NB4 (cell line): ENCODE data around the gene IQCN.
"Not testable (repeated sequence)": the region's sequence is repeated elsewhere in the genome, so short reads cannot be mapped to it uniquely, and the experiment has no call there.

Experiments
- DNase-seq: peaks from one replicate; pipeline ENCODE4 v3.0.0; 2010; ENCODE audit warnings: low read depth
- H3K4me3 ChIP-seq: one replicate; pipeline ENCODE4 v1.5.1; 2011; ENCODE audit warnings: mild to moderate bottlenecking, low read depth, low read length, moderate library complexity
- CTCF ChIP-seq: IDR thresholded peaks from one replicate; pipeline ENCODE4 v1.5.1; 2012; ENCODE audit warnings: low read depth, low read length
- MAX ChIP-seq: IDR thresholded peaks from 2 replicates; pipeline ENCODE4 v1.6.1; 2011; ENCODE audit warnings: low read depth, low read length
- MYC ChIP-seq: IDR thresholded peaks from 2 replicates; pipeline ENCODE4 v1.6.1; 2011; ENCODE audit warnings: low read depth, low read length
- POLR2A ChIP-seq: IDR thresholded peaks from 2 replicates; pipeline ENCODE4 v1.6.1; 2011; ENCODE audit warnings: mild to moderate bottlenecking; ENCODE audit not compliant: insufficient read length; ENCODE audit errors: extremely low read depth

The IQCN gene

GRCh38 chr19:18211683-18212082 is 62.6 kb downstream of the IQCN start:
- TF ChIP-seq CTCF (no peak), POLR2A (no peak), MAX (no peak), MYC (no peak)
- DNase-seq = no peak
- H3K4me3 ChIP-seq = no peak overlapping the region

- not testable (repeated sequence) for DNase-seq, H3K4me3 ChIP-seq
These were observed 64.3 kb downstream of the IQCN start for GRCh38 chr19:18209912-18210311.

- H3K4me3 ChIP-seq = no peak overlapping the region
- DNase-seq = peak; percentile 51
These were observed 65.9 kb downstream of the IQCN start for GRCh38 chr19:18208098-18208951.

More at GRCh38 chr19:18208098-18208951, 65.9 kb downstream of the IQCN start:
- TF ChIP-seq MYC (no peak), CTCF (peak; percentile 27)
